Osteocyte (in vitro differentiated cells): ENCODE results near the gene SEC14L1. TPM values are rescaled to one million over a fixed set of nuclear protein-coding genes. Genes with fewer than 3 reads are reported as not detected.

Experiments used
- DNase-seq: peaks from one replicate; pipeline ENCODE4 v3.0.0; 2021; ENCODE audit warnings: mixed read lengths; ENCODE audit not compliant: unreplicated experiment; ENCODE audit errors: extremely low spot score
- H3K27ac Mint-ChIP-seq: one replicate; pipeline ENCODE4 v1.8.0; 2021; ENCODE audit warnings: mild to moderate bottlenecking, mixed read lengths; ENCODE audit not compliant: unreplicated experiment
- H3K27me3 Mint-ChIP-seq: one replicate; pipeline ENCODE4 v1.8.0; 2021; ENCODE audit warnings: mixed read lengths; ENCODE audit not compliant: unreplicated experiment
- H3K36me3 Mint-ChIP-seq: one replicate; pipeline ENCODE4 v1.8.0; 2021; ENCODE audit warnings: mixed read lengths; ENCODE audit not compliant: unreplicated experiment
- H3K4me1 Mint-ChIP-seq: one replicate; pipeline ENCODE4 v1.8.0; 2021; ENCODE audit warnings: mixed read lengths; ENCODE audit not compliant: unreplicated experiment
- H3K4me3 Mint-ChIP-seq: one replicate; pipeline ENCODE4 v1.8.0; 2021; ENCODE audit warnings: mild to moderate bottlenecking, moderate library complexity, mixed read lengths; ENCODE audit not compliant: unreplicated experiment
- H3K9me3 Mint-ChIP-seq: one replicate; pipeline ENCODE4 v1.8.0; 2021; ENCODE audit warnings: mixed read lengths; ENCODE audit not compliant: unreplicated experiment
- CTCF ChIP-seq: fragments of 200-600 bp; sonication (generic); IDR thresholded peaks from 2 replicates; pipeline ENCODE4 v1.5.0; 2021; ENCODE audit warnings: antibody characterized with exemption, mild to moderate bottlenecking, moderate library complexity
- total RNA-seq: library from RNA; stranded (reverse); gene quantifications from 2 replicates; pipeline ENCODE4 v1.2.1, GENCODE V29; 2021

SEC14L1 gene
- total RNA-seq, 1 donor from 2014 or later, result 82.9 TPM

- DNase-seq, result no peak
- Mint-ChIP-seq H3K4me3 (peak overlapping the region; percentile 2), H3K27ac (peak overlapping the region; percentile 82), H3K4me1 (peaks cover 60% of the 10 kb centered on the region), H3K9me3 (no peaks in the 10 kb centered on the region), H3K27me3 (no peaks in the 10 kb centered on the region), H3K36me3 (peaks cover 15% of the 10 kb centered on the region)
- TF ChIP-seq CTCF, result no peak
Observed at GRCh38 chr17:77160091-77160874, 19.5 kb downstream of the SEC14L1 start.

- DNase-seq, result no peak
- peak overlapping the region; percentile 2 for H3K4me3 Mint-ChIP-seq
- H3K27me3 Mint-ChIP-seq, result no peaks in the 10 kb centered on the region
- TF ChIP-seq CTCF, result no peak
- no peaks in the 10 kb centered on the region for H3K9me3 Mint-ChIP-seq
- peaks cover 15% of the 10 kb centered on the region for H3K36me3 Mint-ChIP-seq
- peaks cover 65% of the 10 kb centered on the region for H3K4me1 Mint-ChIP-seq
- peak overlapping the region; percentile 82 for H3K27ac Mint-ChIP-seq
Observed at GRCh38 chr17:77160875-77161530, 20.2 kb downstream of the SEC14L1 start.

GRCh38 chr17:77161953-77162352 lies 21.2 kb downstream of the SEC14L1 start:
- Mint-ChIP-seq H3K36me3 (peaks cover 15% of the 10 kb centered on the region), H3K9me3 (no peaks in the 10 kb centered on the region), H3K27me3 (no peaks in the 10 kb centered on the region), H3K4me1 (peaks cover 61% of the 10 kb centered on the region), H3K27ac (peak overlapping the region; percentile 72), H3K4me3 (no peak overlapping the region)
- no peak for TF ChIP-seq CTCF
- DNase-seq, result no peak

- Mint-ChIP-seq H3K27me3 (no peaks in the 10 kb centered on the region), H3K36me3 (peaks cover 19% of the 10 kb centered on the region), H3K4me3 (no peak overlapping the region), H3K27ac (peak overlapping the region; percentile 1), H3K9me3 (peaks cover 6% of the 10 kb centered on the region), H3K4me1 (peaks cover 58% of the 10 kb centered on the region)
- TF ChIP-seq CTCF, result no peak
- DNase-seq, result no peak
Observed at GRCh38 chr17:77163001-77163400, 22.2 kb downstream of the SEC14L1 start.
